ENCODE results near the gene TEDC1. TPM values are rescaled to one million over a fixed set of nuclear protein-coding genes. Genes with fewer than 3 reads are reported as not detected.

The TEDC1 gene
- total RNA-seq, 1 experiment from 2014 or later = 30.3 TPM

- no peaks in the 10 kb centered on the region for H3K9me3 Mint-ChIP-seq (ENCODE audit: unreplicated experiment)
- no peak for TF ChIP-seq CTCF (IDR thresholded peaks at IDR 0.05; ENCODE audit: insufficient read depth in 1 of 2, low read depth in 1 of 2, low read length in 1 of 2, severe bottlenecking in 1 of 2, unreplicated experiment in 1 of 2)
- H3K27me3 ChIP-seq (replicated peaks; ENCODE audit: control insufficient read depth, insufficient read depth, low read length) = no peaks in the 10 kb centered on the region
- ChIA-PET POLR2A (no interaction called here), CTCF (no interaction called here)
- no peak overlapping the region for H3K4me3 ChIP-seq (ENCODE audit: low read depth, low read length)
- H3K9me3 ChIP-seq = no peaks in the 10 kb centered on the region
- H3K4me1 Mint-ChIP-seq (ENCODE audit: low read depth, unreplicated experiment) = no peaks in the 10 kb centered on the region
- no TSS peak for BruUV-seq (replicated peaks)
- H3K4me3 Mint-ChIP-seq (ENCODE audit: unreplicated experiment) = no peak overlapping the region
- H3K27me3 Mint-ChIP-seq (ENCODE audit: insufficient read depth, unreplicated experiment) = no peaks in the 10 kb centered on the region
- DNase-seq = no peak
- intact Hi-C loops (cut with micrococcal nuclease; ENCODE audit: unreplicated experiment) = no loop called here
- H3K36me3 Mint-ChIP-seq (ENCODE audit: insufficient read depth, unreplicated experiment) = peaks cover 51% of the 10 kb centered on the region
- H3K36me3 ChIP-seq (ENCODE audit: control insufficient read depth, insufficient read depth, low read length) = peaks cover 3% of the 10 kb centered on the region
- H3K4me1 ChIP-seq = no peaks in the 10 kb centered on the region
- no peak overlapping the region for H3K27ac Mint-ChIP-seq (ENCODE audit: unreplicated experiment)
Measured at GRCh38 chr14:105455086-105455640, 35.9 kb upstream of the TEDC1 start.

GRCh38 chr14:105455766-105456660, 35.0 kb upstream of the TEDC1 start:
- ChIA-PET CTCF (interaction anchor here (1.6 kb wide), 1 partner anchor 34 kb away, joined by 6 read pairs; no protein-coding TSS in a partner anchor), POLR2A (no interaction called here)

More at GRCh38 chr14:105455766-105456660, 35.0 kb upstream of the TEDC1 start:
- Mint-ChIP-seq H3K9me3 (ENCODE audit: unreplicated experiment) (no peaks in the 10 kb centered on the region), H3K4me3 (ENCODE audit: unreplicated experiment) (no peak overlapping the region), H3K27me3 (ENCODE audit: insufficient read depth, unreplicated experiment) (no peaks in the 10 kb centered on the region), H3K27ac (ENCODE audit: unreplicated experiment) (no peak overlapping the region), H3K4me1 (ENCODE audit: low read depth, unreplicated experiment) (no peaks in the 10 kb centered on the region), H3K36me3 (ENCODE audit: insufficient read depth, unreplicated experiment) (peaks cover 59% of the 10 kb centered on the region)
- Histone ChIP-seq H3K27me3 (replicated peaks; ENCODE audit: control insufficient read depth, insufficient read depth, low read length) (no peaks in the 10 kb centered on the region), H3K4me1 (no peaks in the 10 kb centered on the region), H3K36me3 (ENCODE audit: control insufficient read depth, insufficient read depth, low read length) (peaks cover 2% of the 10 kb centered on the region), H3K9me3 (no peaks in the 10 kb centered on the region), H3K4me3 (ENCODE audit: low read depth, low read length) (no peak overlapping the region)
- no TSS peak for BruUV-seq (replicated peaks)
- DNase-seq = no peak
- intact Hi-C loops (cut with micrococcal nuclease; ENCODE audit: unreplicated experiment) = no loop called here
- no peak for TF ChIP-seq CTCF (IDR thresholded peaks at IDR 0.05; ENCODE audit: insufficient read depth in 1 of 2, low read depth in 1 of 2, low read length in 1 of 2, severe bottlenecking in 1 of 2, unreplicated experiment in 1 of 2)

Measured in Caco-2 (cell line).